ENCODE measurements around the gene IL4I1. TPM values are rescaled to one million over a fixed set of nuclear protein-coding genes. Genes with fewer than 3 reads are reported as not detected.
A peak's percentile ranks its signal among the peaks of the same experiment; 100 is the strongest.

The IL4I1 gene
- total and polyA plus RNA-seq, 2 of the 8 experiments (the other 6 are each of a cell fraction or from before 2014, with no cell fraction given) = 0.41 to 0.76 TPM

DNA sequence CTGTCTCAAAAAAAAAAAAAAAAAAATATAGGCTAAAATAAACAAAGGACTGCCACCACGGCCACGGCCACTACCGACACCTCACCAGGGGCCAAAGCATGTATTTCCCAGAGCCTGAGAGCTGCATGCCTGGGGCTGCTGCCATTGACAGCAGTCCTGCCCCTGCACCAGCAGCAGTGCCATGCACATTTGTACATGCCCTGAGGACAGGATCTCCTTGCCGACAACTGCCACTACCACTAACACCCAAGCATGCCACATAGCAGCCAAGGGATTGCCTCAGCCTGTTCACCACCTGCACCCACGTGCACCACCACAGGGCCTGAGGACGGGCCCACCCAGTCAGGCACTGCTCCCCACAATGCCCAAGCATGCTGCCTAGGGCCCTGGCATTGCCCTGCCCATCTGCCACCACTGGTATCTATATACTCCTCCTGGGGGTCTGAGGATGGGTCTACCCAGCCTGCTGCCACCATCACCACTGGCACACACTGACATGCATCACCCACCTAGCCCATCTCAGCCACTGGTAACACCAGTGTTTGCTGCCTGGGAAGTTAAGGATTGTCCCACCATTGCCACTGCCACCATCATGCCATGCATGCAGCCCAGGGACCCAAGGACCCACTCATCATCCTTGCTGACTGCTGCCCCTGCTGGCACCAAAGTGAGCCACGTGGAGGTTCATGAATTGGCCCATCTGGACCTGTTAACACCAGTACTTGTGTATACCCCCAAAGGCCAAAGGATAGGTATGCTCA, 43.2 kb upstream of the IL4I1 start:
- DNase-seq (ENCODE audit: low read depth in 1 of 2, low spot score in 2 of 2) = no peak
- H4K91ac ChIP-seq (replicated peaks; ENCODE audit: insufficient read length, low read length) = no peak overlapping the region
- H3K4ac ChIP-seq (replicated peaks; ENCODE audit: insufficient read length, low read depth, low read length) = no peak overlapping the region
- no peak overlapping the region for H3K23ac ChIP-seq (ENCODE audit: insufficient read length)
- no peak overlapping the region for H4K8ac ChIP-seq (ENCODE audit: extremely low read depth, insufficient read depth, low read length)
- no peaks in the 10 kb centered on the region for H3K27me3 ChIP-seq (replicated peaks in 1 of 4; ENCODE audit: control insufficient read depth in 3 of 4, extremely low read depth in 1 of 4, insufficient read depth in 3 of 4, low read length in 3 of 4)
- H2BK5ac ChIP-seq (ENCODE audit: low read depth, low read length) = no peak overlapping the region; the same call in 1 of the 2 replicates
- no peaks in the 10 kb centered on the region for H3K36me3 ChIP-seq (ENCODE audit: control insufficient read depth in 2 of 4, insufficient read depth in 4 of 4, low read length in 3 of 4)
- no peaks in the 10 kb centered on the region for H3K79me1 ChIP-seq (ENCODE audit: low read depth, low read length)
- 80% methylated on average over 7 of the region's 7 CpGs; no CpG with 5 or more reads in 1 of the 2 experiments for WGBS, 2 experiments (ENCODE audit: extremely low coverage in 1 of 2, insufficient coverage in 1 of 2, insufficient read length in 1 of 2, insufficient replicate concordance in 2 of 2, low coverage in 1 of 2, low lambda C conversion rate in 2 of 2, missing lambda C conversion rate in 1 of 2)
- no peaks in the 10 kb centered on the region for H3K23me2 ChIP-seq (ENCODE audit: low read depth, low read length)
- no peaks in the 10 kb centered on the region for H3K79me2 ChIP-seq (ENCODE audit: control insufficient read depth in 1 of 2, insufficient read depth in 2 of 2, low read length in 2 of 2)
- CTCF ChIA-PET (ENCODE audit: partially characterized antibody) = interaction anchor here (0.6 to 10.3 kb wide), 7 partner anchors 12 to 866 kb away, joined by 3 to 231 read pairs (median 5); no protein-coding TSS in a partner anchor
- no peak overlapping the region for H2BK12ac ChIP-seq (ENCODE audit: low read depth, low read length)
- H3K4me2 ChIP-seq (ENCODE audit: insufficient read depth in 1 of 2, low read depth in 2 of 2, low read length in 2 of 2) = no peak overlapping the region
- POLR2A ChIA-PET (ENCODE audit: partially characterized antibody) = interaction anchor here (0.6 to 4.2 kb wide), 3 partner anchors 10 to 12 kb away, joined by 3 to 21 read pairs (median 5); partner anchors contain the start of genes ATF5 and NUP62
- no peaks in the 10 kb centered on the region; a peak in 1 of 7 replicates for H3K4me1 ChIP-seq (replicated peaks in 1 of 4; ENCODE audit: control insufficient read depth in 3 of 4, insufficient read depth in 4 of 4, low read length in 3 of 4)
- H3K4me3 ChIP-seq (ENCODE audit: extremely low read depth in 1 of 4, insufficient read depth in 2 of 4, low read depth in 3 of 4, low read length in 4 of 4) = no peak overlapping the region
- FAIRE-seq = no peak
- no peak overlapping the region for H4K5ac ChIP-seq (ENCODE audit: insufficient read length, low read depth, low read length)
- H3K27ac ChIP-seq (ENCODE audit: low read depth, low read length) = no peak overlapping the region
- H2AFZ ChIP-seq (ENCODE audit: low read length) = no peak overlapping the region
- no peak overlapping the region for H3K56ac ChIP-seq (replicated peaks; ENCODE audit: insufficient read length, low read depth, low read length)
- no peak overlapping the region for H3K9ac ChIP-seq (replicated peaks in 1 of 4; ENCODE audit: extremely low read depth in 1 of 4, low read depth in 3 of 4, low read length in 3 of 4)
- H4K20me1 ChIP-seq (replicated peaks in 1 of 2; ENCODE audit: control insufficient read depth in 1 of 2, insufficient read depth in 2 of 2, low read length in 2 of 2) = no peaks in the 10 kb centered on the region
- H3K14ac ChIP-seq (ENCODE audit: insufficient read length) = no peak overlapping the region
- no peak overlapping the region for H2AK5ac ChIP-seq (ENCODE audit: low read depth, low read length)
- no peak overlapping the region for H3K18ac ChIP-seq (ENCODE audit: extremely low read depth, low read length)
- no peak overlapping the region for H2BK15ac ChIP-seq (ENCODE audit: low read length)
- H3K9me3 ChIP-seq (ENCODE audit: insufficient read depth in 2 of 2, low read depth in 1 of 2, low read length in 1 of 2) = no peaks in the 10 kb centered on the region
- H2BK20ac ChIP-seq (ENCODE audit: low read length) = no peak overlapping the region
- no peak overlapping the region for H2BK120ac ChIP-seq (replicated peaks; ENCODE audit: low read depth, low read length)
- TF ChIP-seq, protein P1, sequence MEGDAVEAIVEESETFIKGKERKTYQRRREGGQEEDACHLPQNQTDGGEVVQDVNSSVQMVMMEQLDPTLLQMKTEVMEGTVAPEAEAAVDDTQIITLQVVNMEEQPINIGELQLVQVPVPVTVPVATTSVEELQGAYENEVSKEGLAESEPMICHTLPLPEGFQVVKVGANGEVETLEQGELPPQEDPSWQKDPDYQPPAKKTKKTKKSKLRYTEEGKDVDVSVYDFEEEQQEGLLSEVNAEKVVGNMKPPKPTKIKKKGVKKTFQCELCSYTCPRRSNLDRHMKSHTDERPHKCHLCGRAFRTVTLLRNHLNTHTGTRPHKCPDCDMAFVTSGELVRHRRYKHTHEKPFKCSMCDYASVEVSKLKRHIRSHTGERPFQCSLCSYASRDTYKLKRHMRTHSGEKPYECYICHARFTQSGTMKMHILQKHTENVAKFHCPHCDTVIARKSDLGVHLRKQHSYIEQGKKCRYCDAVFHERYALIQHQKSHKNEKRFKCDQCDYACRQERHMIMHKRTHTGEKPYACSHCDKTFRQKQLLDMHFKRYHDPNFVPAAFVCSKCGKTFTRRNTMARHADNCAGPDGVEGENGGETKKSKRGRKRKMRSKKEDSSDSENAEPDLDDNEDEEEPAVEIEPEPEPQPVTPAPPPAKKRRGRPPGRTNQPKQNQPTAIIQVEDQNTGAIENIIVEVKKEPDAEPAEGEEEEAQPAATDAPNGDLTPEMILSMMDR (IDR thresholded peaks at IDR 0.05; ENCODE audit: control extremely low read depth in 1 of 3, insufficient read depth in 1 of 3, low read depth in 1 of 3, low read length in 3 of 3) = peak; percentile 17 to 51 (median 43); a peak in 2 of 4 replicates
- TF ChIP-seq TBP (IDR thresholded peaks at IDR 0.05; ENCODE audit: low read depth, low read length) = no peak
- TF ChIP-seq JUN (IDR thresholded peaks at IDR 0.05; ENCODE audit: low read depth, low read length) = no peak
- TF ChIP-seq, protein P2, sequence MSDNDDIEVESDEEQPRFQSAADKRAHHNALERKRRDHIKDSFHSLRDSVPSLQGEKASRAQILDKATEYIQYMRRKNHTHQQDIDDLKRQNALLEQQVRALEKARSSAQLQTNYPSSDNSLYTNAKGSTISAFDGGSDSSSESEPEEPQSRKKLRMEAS (IDR thresholded peaks at IDR 0.05) = peak; percentile 53; the same call in 1 of the 2 replicates
- no peak for TF ChIP-seq POLR2A (IDR thresholded peaks at IDR 0.05; ENCODE audit: control extremely low read depth in 1 of 2, low read depth in 2 of 2, low read length in 2 of 2)
- no peak for TF ChIP-seq TAF7 (optimal IDR thresholded peaks at IDR 0.05; ENCODE audit: borderline replicate concordance, low read depth, low read length)
- no peak for TF ChIP-seq NANOG (IDR thresholded peaks at IDR 0.05; ENCODE audit: insufficient read depth, low read depth, low read length, poor library complexity, severe bottlenecking)
- TF ChIP-seq CTBP2 (IDR thresholded peaks at IDR 0.05; ENCODE audit: borderline replicate concordance, insufficient read depth, insufficient read length, low read length) = no peak
- no peak for TF ChIP-seq PHF8 (conservative IDR thresholded peaks at IDR 0.05; ENCODE audit: low read depth, low read length)

Data from H1 (cell line).